HG03139 (cell line): ENCODE results near the gene STAB2.

Source experiments
- ATAC-seq: cut with Tn5 transposase; IDR thresholded peaks from one replicate; pipeline ENCODE4 v1.9.1; 2021; ENCODE audit not compliant: unreplicated experiment

STAB2 gene

DNA sequence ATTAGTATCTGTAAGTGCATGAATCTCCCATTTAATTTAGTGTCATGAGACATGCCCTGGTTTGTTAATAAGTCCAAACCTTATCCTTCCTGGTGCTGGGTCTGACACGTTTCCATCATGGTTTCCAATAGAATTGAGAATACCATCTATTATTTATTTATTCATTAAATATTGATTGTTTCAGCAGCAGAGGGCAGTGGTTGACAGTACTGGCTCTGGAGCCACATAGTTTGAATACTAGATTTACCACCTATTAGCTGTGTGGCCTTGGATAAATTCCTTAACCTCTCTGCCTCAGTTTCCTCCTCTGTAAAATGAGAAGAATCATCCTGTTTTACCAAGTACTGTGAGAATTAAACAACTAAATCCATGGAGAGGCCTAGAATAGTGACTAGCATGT is 941 bp upstream of the STAB2 start:
- ATAC-seq: no peak

DNA sequence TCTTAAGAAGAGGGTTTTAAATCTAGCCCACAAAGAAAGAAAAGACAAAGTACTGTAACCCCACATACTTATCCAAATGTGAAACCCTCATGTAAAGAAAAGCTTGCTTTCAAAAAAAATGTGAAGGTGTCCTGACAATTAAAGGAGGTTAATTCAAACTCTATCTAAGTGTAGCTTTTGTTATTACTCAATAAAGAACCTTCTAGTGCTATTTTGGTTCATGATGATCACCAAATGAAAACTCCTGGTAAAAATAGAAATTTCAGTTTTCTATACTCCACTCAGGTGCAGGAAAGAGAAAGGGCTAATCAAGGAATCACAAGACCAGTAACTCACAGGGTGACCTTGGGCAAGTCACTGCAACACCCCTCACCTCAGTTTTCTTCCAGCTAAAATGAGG is 1.6 kb downstream of the STAB2 start:
- no peak for ATAC-seq

- ATAC-seq: no peak
These were observed 2.4 kb downstream of the STAB2 start for GRCh38 chr12:103589517-103589916.

DNA sequence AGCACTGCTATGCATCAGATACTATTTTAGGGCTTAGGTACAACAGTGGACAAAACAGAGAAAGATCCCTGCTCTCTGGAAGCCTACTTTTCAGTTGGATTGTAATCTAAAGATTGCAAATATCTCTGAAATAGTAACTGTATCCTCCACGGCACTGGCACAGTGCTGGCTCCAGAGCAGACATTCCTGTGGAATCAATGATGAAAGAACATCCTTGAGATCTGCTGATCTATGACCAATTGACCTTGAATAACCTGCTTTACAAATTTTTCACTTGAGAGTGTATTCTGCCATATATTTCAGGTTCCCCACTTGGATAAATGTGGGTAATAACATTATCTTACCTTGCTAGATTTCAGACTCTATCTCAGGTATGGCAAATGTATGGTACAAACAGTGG is 3.2 kb downstream of the STAB2 start:
- ATAC-seq: no peak

GRCh38 chr12:103596981-103597380 is 9.9 kb downstream of the STAB2 start:
- ATAC-seq: no peak

DNA sequence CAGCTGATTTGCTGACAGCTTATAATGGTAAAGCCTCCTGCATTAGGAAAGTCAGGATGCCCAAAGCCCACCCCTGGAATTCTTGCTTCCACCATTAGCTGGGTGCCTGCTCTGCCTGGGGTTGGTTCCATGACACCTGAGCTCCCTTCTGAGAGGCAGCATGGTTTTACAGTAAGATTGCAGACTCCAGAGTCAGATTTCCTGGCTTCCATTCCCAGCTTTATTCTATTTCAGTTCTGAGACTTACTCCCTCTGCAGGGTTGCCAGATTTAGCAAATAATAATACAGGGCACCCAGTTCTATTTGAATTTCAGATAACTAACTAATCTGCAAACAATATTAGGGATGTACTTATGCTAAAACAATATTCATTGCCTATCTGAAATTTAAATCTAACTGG is 12.2 kb downstream of the STAB2 start:
- ATAC-seq: no peak

GRCh38 chr12:103600967-103601728 is 14.1 kb downstream of the STAB2 start:
- ATAC-seq: no peak

DNA sequence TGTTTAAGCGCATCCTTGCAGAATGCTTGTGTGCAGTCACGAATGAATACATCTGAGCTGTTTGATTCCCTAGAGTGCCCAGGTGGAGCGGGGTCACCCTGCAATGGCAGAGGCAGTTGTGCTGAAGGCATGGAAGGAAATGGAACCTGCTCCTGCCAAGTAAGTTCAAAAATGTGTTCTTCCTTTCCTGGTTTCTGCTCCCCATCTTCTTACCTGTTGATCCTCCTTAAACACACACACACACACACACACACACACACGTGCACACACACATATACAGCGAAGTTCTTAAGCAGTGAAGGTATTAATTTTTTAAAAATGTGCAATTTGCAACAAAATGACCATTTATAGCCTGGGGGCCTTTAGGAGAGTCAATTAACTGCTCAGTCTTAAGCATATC is 33.3 kb downstream of the STAB2 start:
- no peak for ATAC-seq

- ATAC-seq: no peak
These were observed 36.6 kb downstream of the STAB2 start for GRCh38 chr12:103623716-103624115.

- ATAC-seq: no peak
These were observed 39.4 kb downstream of the STAB2 start for GRCh38 chr12:103626498-103626897.

- ATAC-seq: no peak
These were observed 40.2 kb downstream of the STAB2 start for GRCh38 chr12:103627189-103627855.

DNA sequence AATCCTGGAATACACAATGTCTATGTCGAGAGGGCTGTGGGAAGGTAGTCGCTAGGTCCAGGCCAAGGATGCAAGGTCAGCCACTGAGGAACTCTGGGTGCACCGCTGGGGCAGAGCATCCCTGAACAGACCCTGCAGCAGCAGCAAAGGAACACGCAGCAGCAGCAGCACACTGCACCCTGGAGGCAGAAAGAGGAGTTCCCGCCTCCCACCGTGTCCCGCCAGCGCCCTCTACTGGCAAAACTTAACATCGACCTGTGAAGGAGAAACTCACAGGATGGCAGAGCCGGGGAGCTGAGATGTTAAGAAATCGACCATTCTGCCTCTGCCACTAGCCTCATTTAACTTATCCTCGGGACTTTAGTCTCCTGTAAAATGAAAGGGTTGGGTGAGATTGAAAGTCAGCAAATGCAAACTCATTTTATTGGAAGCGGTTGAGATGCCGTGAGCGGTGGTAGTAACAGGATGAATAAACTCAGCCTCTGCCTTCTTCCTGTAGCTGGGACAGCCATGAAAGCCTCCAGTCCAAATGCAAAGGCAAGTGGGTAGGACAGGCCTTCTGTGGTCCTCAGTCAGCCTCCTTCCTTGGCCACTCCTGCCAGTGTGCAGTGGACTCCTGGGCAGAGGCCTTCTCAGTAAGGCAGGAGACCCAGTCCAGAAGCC is 45.6 kb downstream of the STAB2 start:
- peak; percentile 78 for ATAC-seq

GRCh38 chr12:103634732-103635131 is 47.7 kb downstream of the STAB2 start:
- ATAC-seq: no peak

- no peak for ATAC-seq
These were observed 48.3 kb downstream of the STAB2 start for GRCh38 chr12:103635419-103635818.

DNA sequence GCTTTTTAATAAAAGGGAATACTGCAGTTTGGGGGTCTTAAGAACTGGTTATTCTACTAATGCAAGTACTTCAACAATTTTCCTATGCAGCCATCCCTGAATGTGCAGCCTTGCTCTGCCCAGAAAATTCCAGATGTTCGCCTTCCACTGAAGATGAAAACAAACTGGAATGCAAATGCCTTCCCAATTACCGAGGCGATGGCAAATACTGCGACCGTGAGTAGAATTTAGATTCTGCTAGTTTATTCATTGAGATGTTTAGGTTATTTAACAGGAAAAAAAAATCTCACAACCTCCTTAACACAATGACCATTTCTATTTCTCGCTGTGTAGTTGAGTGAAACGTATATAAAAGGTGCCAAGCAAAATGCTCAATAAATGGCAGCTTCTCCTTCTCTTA is 49.9 kb downstream of the STAB2 start:
- ATAC-seq: no peak

DNA sequence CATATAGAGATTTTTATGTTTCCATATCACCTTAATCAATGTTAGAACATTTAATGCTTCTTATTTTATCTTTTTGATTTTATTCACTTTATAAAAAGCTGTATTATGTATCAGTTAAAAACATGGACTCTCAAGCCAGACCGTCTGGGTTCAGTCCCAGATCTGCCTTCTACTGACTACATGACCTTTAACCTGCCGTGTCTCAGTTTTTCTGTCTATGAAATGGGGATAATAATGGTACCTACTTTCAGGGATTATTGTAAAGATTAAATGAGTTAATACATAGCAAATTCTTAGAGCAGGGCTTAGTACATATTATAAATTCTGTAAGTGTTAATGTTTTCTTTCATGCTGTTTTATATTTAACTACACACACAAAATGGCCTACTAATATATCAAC is 50.4 kb downstream of the STAB2 start:
- no peak for ATAC-seq

- no peak for ATAC-seq
These were observed 52.9 kb downstream of the STAB2 start for GRCh38 chr12:103639983-103640382.

DNA sequence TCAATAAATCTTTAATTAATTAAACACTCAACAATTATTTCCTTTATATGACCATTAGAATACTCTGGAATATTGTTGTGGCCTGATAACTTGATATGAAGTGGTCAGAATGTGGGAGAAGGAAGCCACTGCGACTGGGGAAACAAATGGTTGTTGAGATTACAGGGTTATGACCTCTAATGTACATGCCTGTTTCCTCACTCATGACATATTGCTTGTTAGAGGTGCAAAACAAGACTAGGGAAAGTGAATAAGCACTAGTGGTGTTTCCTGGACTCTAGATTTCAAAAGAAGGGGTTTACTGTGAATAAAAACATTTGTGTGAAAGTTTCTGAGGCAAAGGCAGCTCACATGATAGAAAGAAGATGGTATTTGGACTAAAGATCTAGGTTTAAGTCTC is 53.3 kb downstream of the STAB2 start:
- ATAC-seq: no peak

- no peak for ATAC-seq
These were observed 53.8 kb downstream of the STAB2 start for GRCh38 chr12:103640831-103641230.

GRCh38 chr12:103642240-103642864 is 55.3 kb downstream of the STAB2 start:
- ATAC-seq: no peak

GRCh38 chr12:103645202-103645601 is 58.1 kb downstream of the STAB2 start:
- ATAC-seq: no peak

DNA sequence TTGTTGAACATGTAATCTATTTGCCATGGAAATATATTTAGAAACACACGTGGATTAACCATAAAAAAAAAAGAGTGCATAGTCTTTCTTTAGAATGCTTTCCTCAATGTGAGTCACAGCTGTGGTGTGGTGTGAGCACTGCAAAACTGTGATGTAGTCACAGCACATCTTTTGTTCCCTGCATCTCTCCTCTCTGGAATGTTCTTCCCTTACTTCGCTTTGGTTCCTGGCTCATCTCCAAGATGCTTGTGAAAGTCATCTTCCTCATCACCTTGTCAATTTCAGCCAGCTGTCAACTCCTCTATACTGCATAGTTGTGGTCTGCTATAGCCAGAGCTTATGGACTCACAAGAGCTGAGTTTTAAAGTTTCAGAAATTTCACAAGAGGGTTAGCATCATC is 60.2 kb downstream of the STAB2 start:
- no peak for ATAC-seq
